ENCODE data around the gene ANO2. TPM values are rescaled to one million over a fixed set of nuclear protein-coding genes. Genes with fewer than 3 reads are reported as not detected.
A peak's percentile ranks its signal among the peaks of the same experiment; 100 is the strongest.

ANO2 gene
- total RNA-seq, 2 donors from 2014 or later: 2.8 to 9.3 TPM

- H3K9me3 ChIP-seq: no peaks in the 10 kb centered on the region
- peaks cover 0 to 8% of the 10 kb centered on the region in 2 donors for H3K4me1 ChIP-seq
- TF ChIP-seq, protein P1, sequence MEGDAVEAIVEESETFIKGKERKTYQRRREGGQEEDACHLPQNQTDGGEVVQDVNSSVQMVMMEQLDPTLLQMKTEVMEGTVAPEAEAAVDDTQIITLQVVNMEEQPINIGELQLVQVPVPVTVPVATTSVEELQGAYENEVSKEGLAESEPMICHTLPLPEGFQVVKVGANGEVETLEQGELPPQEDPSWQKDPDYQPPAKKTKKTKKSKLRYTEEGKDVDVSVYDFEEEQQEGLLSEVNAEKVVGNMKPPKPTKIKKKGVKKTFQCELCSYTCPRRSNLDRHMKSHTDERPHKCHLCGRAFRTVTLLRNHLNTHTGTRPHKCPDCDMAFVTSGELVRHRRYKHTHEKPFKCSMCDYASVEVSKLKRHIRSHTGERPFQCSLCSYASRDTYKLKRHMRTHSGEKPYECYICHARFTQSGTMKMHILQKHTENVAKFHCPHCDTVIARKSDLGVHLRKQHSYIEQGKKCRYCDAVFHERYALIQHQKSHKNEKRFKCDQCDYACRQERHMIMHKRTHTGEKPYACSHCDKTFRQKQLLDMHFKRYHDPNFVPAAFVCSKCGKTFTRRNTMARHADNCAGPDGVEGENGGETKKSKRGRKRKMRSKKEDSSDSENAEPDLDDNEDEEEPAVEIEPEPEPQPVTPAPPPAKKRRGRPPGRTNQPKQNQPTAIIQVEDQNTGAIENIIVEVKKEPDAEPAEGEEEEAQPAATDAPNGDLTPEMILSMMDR (IDR thresholded peaks at IDR 0.05): no peak
- H3K4me3 ChIP-seq: no peak overlapping the region
- no peaks in the 10 kb centered on the region for H3K27me3 ChIP-seq
- H3K27ac ChIP-seq: no peak overlapping the region
- no peaks in the 10 kb centered on the region for H3K36me3 ChIP-seq
- DNase-seq (ENCODE audit: low spot score): no peak
Measured at GRCh38 chr12:5590316-5590715, 354.7 kb downstream of the ANO2 start.

DNA sequence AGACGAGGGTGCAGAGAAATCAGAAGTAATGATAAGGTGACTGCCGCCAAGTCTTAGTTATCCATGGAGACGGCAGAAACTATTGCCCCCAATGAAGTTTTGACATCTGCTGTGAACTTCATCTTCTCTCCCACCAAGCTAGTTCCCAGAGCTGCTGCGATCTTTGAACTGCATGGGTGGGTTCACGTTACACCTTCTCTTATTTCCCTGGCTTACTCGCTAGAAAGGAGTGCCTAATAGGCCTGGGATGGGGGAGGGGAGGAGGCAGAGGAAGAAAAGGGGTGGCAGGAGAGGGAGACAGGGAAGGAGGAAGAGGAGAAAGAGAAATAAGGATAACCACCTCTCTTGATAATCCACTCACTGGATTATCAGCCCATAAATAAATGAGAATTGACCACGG is 356.0 kb downstream of the ANO2 start:
- Histone ChIP-seq H3K4me3 (no peak overlapping the region), H3K4me1 (peaks cover 0 to 16% of the 10 kb centered on the region in 2 donors), H3K27ac (no peak overlapping the region), H3K27me3 (no peaks in the 10 kb centered on the region), H3K9me3 (no peaks in the 10 kb centered on the region), H3K36me3 (no peaks in the 10 kb centered on the region)
- DNase-seq (ENCODE audit: low spot score): no peak
- TF ChIP-seq, protein P1 (IDR thresholded peaks at IDR 0.05): no peak

DNA sequence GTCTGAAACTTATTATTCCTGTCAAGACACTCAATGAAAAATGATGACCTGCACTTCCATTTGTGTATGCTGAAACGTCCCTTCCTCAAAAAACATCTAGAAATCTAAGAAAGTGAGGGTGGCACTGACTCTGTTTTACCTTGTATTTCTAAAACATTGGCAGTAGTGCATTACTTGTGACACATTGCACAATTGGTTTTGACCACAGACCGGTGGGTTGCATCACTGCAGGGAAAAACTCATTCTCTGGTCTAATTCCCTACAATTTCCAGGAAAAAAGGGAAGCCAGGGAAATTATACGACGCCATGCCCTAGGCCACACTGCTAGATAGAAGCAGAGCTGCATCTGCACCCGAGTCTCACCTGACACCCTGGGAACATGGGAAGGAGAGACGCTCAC is 356.5 kb downstream of the ANO2 start:
- Histone ChIP-seq H3K9me3 (no peaks in the 10 kb centered on the region), H3K27me3 (no peaks in the 10 kb centered on the region), H3K4me1 (peaks cover 0 to 17% of the 10 kb centered on the region in 2 donors), H3K4me3 (no peak overlapping the region), H3K36me3 (no peaks in the 10 kb centered on the region), H3K27ac (no peak overlapping the region)
- TF ChIP-seq, protein P1 (IDR thresholded peaks at IDR 0.05): no peak
- DNase-seq (ENCODE audit: low spot score): no peak

- H3K9me3 ChIP-seq: no peaks in the 10 kb centered on the region
- no peaks in the 10 kb centered on the region for H3K27me3 ChIP-seq
- DNase-seq (ENCODE audit: low spot score): no peak
- no peak overlapping the region for H3K4me3 ChIP-seq
- TF ChIP-seq, protein P1 (IDR thresholded peaks at IDR 0.05): no peak
- H3K27ac ChIP-seq: no peak overlapping the region
- no peaks in the 10 kb centered on the region for H3K36me3 ChIP-seq
- H3K4me1 ChIP-seq: peaks cover 0 to 17% of the 10 kb centered on the region in 2 donors
Measured at GRCh38 chr12:5588176-5588575, 356.9 kb downstream of the ANO2 start.

- Histone ChIP-seq H3K4me1 (peaks cover 0 to 19% of the 10 kb centered on the region in 2 donors), H3K27me3 (no peaks in the 10 kb centered on the region), H3K27ac (no peak overlapping the region), H3K36me3 (no peaks in the 10 kb centered on the region), H3K9me3 (no peaks in the 10 kb centered on the region), H3K4me3 (no peak overlapping the region)
- no peak for DNase-seq (ENCODE audit: low spot score)
- TF ChIP-seq, protein P1 (IDR thresholded peaks at IDR 0.05): no peak
Measured at GRCh38 chr12:5587711-5588121, 357.3 kb downstream of the ANO2 start.

GRCh38 chr12:5586201-5586600 is 358.9 kb downstream of the ANO2 start:
- H3K9me3 ChIP-seq: no peaks in the 10 kb centered on the region
- no peak overlapping the region for H3K4me3 ChIP-seq
- H3K27ac ChIP-seq: peak overlapping the region in 1 of 2 donors; percentile 43
- TF ChIP-seq, protein P1 (IDR thresholded peaks at IDR 0.05): no peak
- no peaks in the 10 kb centered on the region for H3K36me3 ChIP-seq
- no peaks in the 10 kb centered on the region for H3K27me3 ChIP-seq
- peaks cover 0 to 30% of the 10 kb centered on the region in 2 donors for H3K4me1 ChIP-seq
- DNase-seq (ENCODE audit: low spot score): no peak

All from right atrium auricular region (tissue), 2 donors.